IMR-90 (cell line): Measurements from ENCODE around the gene MCF2L. TPM values are rescaled to one million over a fixed set of nuclear protein-coding genes. Genes with fewer than 3 reads are reported as not detected.

Source experiments
- ATAC-seq: fragments of 200-7000 bp; cut with Tn5 transposase; 2 replicates; pipeline ENCODE4 v1.9.1; 2020; ENCODE audit warnings: low read depth, mild to moderate bottlenecking, moderate library complexity
- BruUV-seq: library from RNA; stranded (reverse); fragments of 400-500 nt; replicated peaks from 2 replicates; lab custom pipeline; 2021; lab: Mats Ljungman, UMichigan
- CTCF ChIA-PET: fragments of 300-600 bp; formaldehyde crosslinking; extraction: SDS; loops from one replicate; lab custom pipeline; 2021; ENCODE audit warnings: antibody characterized with exemption; lab: Yijun Ruan, JAX
- POLR2A ChIA-PET: fragments of 300-600 bp; sonication (Branson Sonifier 250); formaldehyde crosslinking; loops from one replicate; lab custom pipeline; 2022; ENCODE audit warnings: antibody characterized with exemption; ENCODE audit not compliant: unreplicated experiment; lab: Charles Lee
- DNase-seq: peaks from one replicate; pipeline ENCODE4 v3.0.0; 2013
- H2AFZ ChIP-seq: replicated peaks from 2 replicates; pipeline ENCODE3; 2013; ENCODE audit warnings: low read length, mild to moderate bottlenecking; ENCODE audit not compliant: poor library complexity
- H2AK5ac ChIP-seq: 2 replicates; pipeline ENCODE4 v1.6.1; 2013; ENCODE audit warnings: low read depth, low read length, inconsistent platforms
- H2AK9ac ChIP-seq: replicated peaks from 2 replicates; pipeline ENCODE3; 2013; ENCODE audit warnings: mild to moderate bottlenecking, low read depth, low read length, moderate library complexity; ENCODE audit not compliant: poor library complexity
- H2BK120ac ChIP-seq: 2 replicates; pipeline ENCODE4 v1.6.1; 2013; ENCODE audit warnings: low read depth, low read length, inconsistent platforms
- H2BK15ac ChIP-seq: 3 replicates; pipeline ENCODE4 v1.6.1; 2013; ENCODE audit warnings: low read depth, low read length, inconsistent platforms
- H2BK20ac ChIP-seq: 2 replicates; pipeline ENCODE4 v1.6.1; 2013; ENCODE audit warnings: low read depth, mild to moderate bottlenecking, inconsistent platforms, low read length, moderate library complexity
- H2BK5ac ChIP-seq: 2 replicates; pipeline ENCODE4 v1.6.1; 2013; ENCODE audit warnings: mild to moderate bottlenecking, low read depth, low read length, inconsistent platforms; ENCODE audit not compliant: poor library complexity, severe bottlenecking
- H3K14ac ChIP-seq: replicated peaks from 2 replicates; pipeline ENCODE4 v1.6.1; 2013; ENCODE audit warnings: low read depth, low read length, inconsistent platforms
- H3K18ac ChIP-seq: 2 replicates; pipeline ENCODE4 v1.6.1; 2013; ENCODE audit warnings: low read depth, low read length, control low read depth
- H3K23ac ChIP-seq: 2 replicates; pipeline ENCODE4 v1.6.1; 2013; ENCODE audit warnings: low read depth, low read length, inconsistent platforms
- H3K27ac ChIP-seq: 2 replicates; pipeline ENCODE4 v1.5.1; 2013; ENCODE audit warnings: mild to moderate bottlenecking, control low read depth, low read length; ENCODE audit not compliant: insufficient read depth
- H3K27me3 ChIP-seq: 2 replicates; pipeline ENCODE4 v1.6.1; 2013; ENCODE audit warnings: low read length; ENCODE audit not compliant: control insufficient read depth, insufficient read depth
- H3K36me3 ChIP-seq: 2 replicates; pipeline ENCODE4 v1.6.1; 2013; ENCODE audit warnings: low read length, mixed read lengths; ENCODE audit not compliant: control insufficient read depth, insufficient read depth
- H3K4ac ChIP-seq: 2 replicates; pipeline ENCODE4 v1.6.1; 2013; ENCODE audit warnings: low read depth, low read length, inconsistent platforms
- H3K4me1 ChIP-seq: 2 replicates; pipeline ENCODE4 v1.6.1; 2013; ENCODE audit warnings: low read length, mixed read lengths; ENCODE audit not compliant: control insufficient read depth, insufficient read depth
- H3K4me2 ChIP-seq: 2 replicates; pipeline ENCODE4 v1.6.1; 2013; ENCODE audit warnings: low read depth, mild to moderate bottlenecking, control low read depth, low read length, moderate library complexity
- H3K4me3 ChIP-seq: 2 replicates; pipeline ENCODE4 v1.5.1; 2013; ENCODE audit warnings: low read depth, mild to moderate bottlenecking, control low read depth, low read length, moderate library complexity; ENCODE audit not compliant: insufficient read depth
- H3K56ac ChIP-seq: 2 replicates; pipeline ENCODE4 v1.6.1; 2013; ENCODE audit warnings: low read length, inconsistent platforms; ENCODE audit not compliant: insufficient read depth; ENCODE audit errors: extremely low read depth
- H3K79me1 ChIP-seq, 2 experiments: 2 replicates each; pipeline ENCODE4 v1.6.1; 2013; ENCODE audit warnings: low read length in 2 of 2, inconsistent platforms in 1 of 2, low read depth in 1 of 2
- H3K9ac ChIP-seq: 2 replicates; pipeline ENCODE4 v1.6.1; 2013; ENCODE audit warnings: low read depth, low read length, control low read depth
- H3K9me1 ChIP-seq: 2 replicates; pipeline ENCODE4 v1.6.1; 2013; ENCODE audit warnings: low read length, inconsistent platforms; ENCODE audit not compliant: insufficient read depth
- H3K9me3 ChIP-seq: 2 replicates; pipeline ENCODE4 v1.6.1; 2013; ENCODE audit warnings: low read length; ENCODE audit not compliant: control insufficient read depth, insufficient read depth
- H4K20me1 ChIP-seq: 2 replicates; pipeline ENCODE4 v1.6.1; 2013; ENCODE audit warnings: low read length, inconsistent platforms; ENCODE audit not compliant: insufficient read depth
- H4K5ac ChIP-seq: 2 replicates; pipeline ENCODE4 v1.6.1; 2013; ENCODE audit warnings: mild to moderate bottlenecking, low read depth, low read length, control low read depth
- H4K8ac ChIP-seq, 2 experiments: 2 replicates each; pipeline ENCODE4 v1.6.1; 2013; ENCODE audit warnings: low read depth in 2 of 2, low read length in 2 of 2, control low read depth in 1 of 2, inconsistent platforms in 1 of 2
- H4K91ac ChIP-seq: 2 replicates; pipeline ENCODE4 v1.6.1; 2013; ENCODE audit warnings: low read depth, low read length, inconsistent platforms; ENCODE audit not compliant: insufficient read depth
- MAFK ChIP-seq: IDR thresholded peaks from 2 replicates; pipeline ENCODE4 v1.6.1; 2012; ENCODE audit warnings: low read depth, low read length, improper control_type of control experiment
- MAZ ChIP-seq: IDR thresholded peaks from 2 replicates; pipeline ENCODE4 v1.6.1; 2012; ENCODE audit warnings: low read depth, mild to moderate bottlenecking, low read length, improper control_type of control experiment, moderate library complexity, borderline replicate concordance
- POLR2A ChIP-seq: IDR thresholded peaks from 2 replicates; pipeline ENCODE4 v1.6.1; 2012; ENCODE audit warnings: mild to moderate bottlenecking, low read depth, low read length
- RAD21 ChIP-seq: IDR thresholded peaks from 2 replicates; pipeline ENCODE4 v1.6.1; 2012; ENCODE audit warnings: low read length, improper control_type of control experiment
- RCOR1 ChIP-seq: IDR thresholded peaks from 2 replicates; pipeline ENCODE4 v1.6.1; 2012; ENCODE audit warnings: mild to moderate bottlenecking, low read length, improper control_type of control experiment; ENCODE audit not compliant: insufficient replicate concordance
- SMC3 ChIP-seq: fragments of 150-350 bp; IDR thresholded peaks from 2 replicates; pipeline ENCODE4 v1.6.1; 2016; ENCODE audit warnings: low read depth, mild to moderate bottlenecking, antibody characterized with exemption, low read length, moderate library complexity
- WGBS, 2 experiments: methylation state at CpG; one replicate each; pipeline versions ENCODE4 v1.1.5 to v1.1.7; 2013; ENCODE audit warnings: missing lambda C conversion rate in 2 of 2; ENCODE audit not compliant: insufficient read length in 1 of 2; ENCODE audit errors: extremely low coverage in 2 of 2; 5-methylcytosine and 5-hydroxymethylcytosine counted together
- dilution Hi-C: fragments of 300-500 bp; cut with HindIII; formaldehyde crosslinking; loops from one replicate; pipeline ENCODE4 v1.14.3; 2018; ENCODE audit warnings: low sequenced_read_pairs; ENCODE audit not compliant: unreplicated experiment
- in situ Hi-C: fragments of 300-500 bp; cut with MboI; formaldehyde crosslinking; loops from 3 replicates; pipeline ENCODE4 v1.14.3; 2019; ENCODE audit warnings: low sequenced_read_pairs, inconsistent platforms, mixed read lengths
- intact Hi-C: fragments of 100-400 bp; cut with micrococcal nuclease; formaldehyde crosslinking; loops from 2 replicates; pipeline ENCODE4 v1.10.0; 2022
- polyA plus RNA-seq, 3 experiments: library from polyadenylated mRNA; depleted of rRNA; stranded (reverse); fragments of >200 nt; gene quantifications; 2 replicates each; pipeline ENCODE4 v1.2.3, GENCODE V29; 2012; ENCODE audit warnings: low replicate concordance in 1 of 3
- total RNA-seq: library from RNA; depleted of rRNA; stranded (reverse); fragments of >200 nt; gene quantifications from 2 replicates; pipeline ENCODE4 v1.2.3, GENCODE V29; 2012
- TF ChIP-seq, protein P1 (sequence below): fragments of 150-350 bp; IDR thresholded peaks from 2 replicates; pipeline ENCODE4 v1.6.1; 2017; ENCODE audit warnings: mild to moderate bottlenecking, antibody characterized with exemption, low read length, low read depth
- TF ChIP-seq, protein P2 (sequence below): fragments of 150-350 bp; IDR thresholded peaks from 2 replicates; pipeline ENCODE4 v1.6.1; 2016; ENCODE audit warnings: low read depth, mild to moderate bottlenecking, low read length, moderate library complexity, borderline replicate concordance
- TF ChIP-seq, protein P3 (sequence below): conservative IDR thresholded peaks from 2 replicates; pipeline ENCODE4 v1.5.1; 2012; ENCODE audit warnings: mild to moderate bottlenecking, low read depth, low read length, improper control_type of control experiment

The MCF2L gene
- total and polyA plus RNA-seq, 2 of the 4 experiments (the other 2 are of a cell fraction): 0.18 TPM; not detected in 1

DNA sequence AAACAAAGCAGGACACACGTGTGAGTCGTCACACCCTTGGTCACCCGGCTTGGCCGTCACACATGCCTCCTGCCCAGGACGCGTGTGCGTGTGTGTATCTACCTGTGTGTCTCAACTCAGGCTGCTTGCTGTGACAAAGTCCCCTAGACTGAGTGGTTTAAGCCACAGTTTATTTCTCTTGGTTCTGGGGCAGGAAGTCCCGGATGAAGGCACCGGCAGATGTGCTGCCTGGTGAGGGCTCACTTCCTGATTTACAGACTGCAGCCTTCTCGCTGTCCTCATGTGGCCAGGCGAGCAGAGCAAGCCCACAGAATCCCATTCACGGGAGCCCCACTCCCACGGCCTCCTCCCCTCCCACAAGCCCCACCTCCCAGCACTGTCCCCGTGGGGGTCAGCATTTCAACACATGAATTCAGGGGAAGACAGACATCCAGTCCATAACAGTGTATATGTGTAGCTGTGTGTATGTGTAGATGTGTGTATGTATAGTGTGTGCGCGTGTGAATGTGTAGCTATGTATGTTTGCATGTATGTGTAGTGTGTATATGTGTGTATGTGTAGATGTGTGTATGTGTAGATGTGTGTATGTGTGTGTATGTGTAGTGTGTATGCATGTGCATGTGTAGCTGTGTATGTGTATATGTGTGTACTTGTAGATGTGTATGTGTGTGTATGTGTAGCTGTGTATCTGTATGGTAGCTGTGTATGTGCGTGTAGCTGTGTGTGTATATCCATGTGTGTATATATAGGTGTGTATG, 51.5 kb downstream of the MCF2L start:
- Histone ChIP-seq H4K91ac (no peak overlapping the region), H3K36me3 (no peaks in the 10 kb centered on the region), H2AK9ac (no peak overlapping the region), H3K56ac (no peak overlapping the region), H3K18ac (no peak overlapping the region), H3K27ac (no peak overlapping the region), H3K4me2 (no peak overlapping the region), H3K4me1 (no peaks in the 10 kb centered on the region), H3K23ac (no peak overlapping the region), H4K8ac (no peak overlapping the region), H2BK5ac (no peak overlapping the region), H3K27me3 (peaks cover 36% of the 10 kb centered on the region; the same call in 1 of the 2 replicates), H4K5ac (no peak overlapping the region), H2AK5ac (no peak overlapping the region), H2BK20ac (no peak overlapping the region), H3K14ac (no peak overlapping the region), H3K4me3 (no peak overlapping the region), H3K79me1 (no peaks in the 10 kb centered on the region), H3K9ac (no peak overlapping the region), H2BK120ac (no peak overlapping the region), H3K9me1 (no peaks in the 10 kb centered on the region), H2AFZ (no peak overlapping the region), H3K4ac (no peak overlapping the region), H4K20me1 (no peaks in the 10 kb centered on the region), H3K9me3 (no peaks in the 10 kb centered on the region), H2BK15ac (no peak overlapping the region)
- WGBS, 2 experiments: 94 to 100% methylated on average over 2 to 8 of the region's 17 CpGs
- intact Hi-C loops (no loop called here), in situ Hi-C loops (no loop called here), dilution Hi-C loops (no loop called here)
- POLR2A ChIA-PET: no interaction called here
- no peak for ATAC-seq
- no peak for DNase-seq
- CTCF ChIA-PET: interaction anchor here (1.5 kb wide), 1 partner anchor 9 kb away, joined by 6 read pairs; no protein-coding TSS in a partner anchor
- no TSS peak for BruUV-seq
- TF ChIP-seq RCOR1: no peak
- TF ChIP-seq POLR2A: no peak
- TF ChIP-seq, protein P1, sequence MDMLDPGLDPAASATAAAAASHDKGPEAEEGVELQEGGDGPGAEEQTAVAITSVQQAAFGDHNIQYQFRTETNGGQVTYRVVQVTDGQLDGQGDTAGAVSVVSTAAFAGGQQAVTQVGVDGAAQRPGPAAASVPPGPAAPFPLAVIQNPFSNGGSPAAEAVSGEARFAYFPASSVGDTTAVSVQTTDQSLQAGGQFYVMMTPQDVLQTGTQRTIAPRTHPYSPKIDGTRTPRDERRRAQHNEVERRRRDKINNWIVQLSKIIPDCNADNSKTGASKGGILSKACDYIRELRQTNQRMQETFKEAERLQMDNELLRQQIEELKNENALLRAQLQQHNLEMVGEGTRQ: no peak
- TF ChIP-seq SMC3: no peak
- TF ChIP-seq MAZ: no peak
- no peak for TF ChIP-seq RAD21
- no peak for TF ChIP-seq MAFK
- TF ChIP-seq, protein P2, sequence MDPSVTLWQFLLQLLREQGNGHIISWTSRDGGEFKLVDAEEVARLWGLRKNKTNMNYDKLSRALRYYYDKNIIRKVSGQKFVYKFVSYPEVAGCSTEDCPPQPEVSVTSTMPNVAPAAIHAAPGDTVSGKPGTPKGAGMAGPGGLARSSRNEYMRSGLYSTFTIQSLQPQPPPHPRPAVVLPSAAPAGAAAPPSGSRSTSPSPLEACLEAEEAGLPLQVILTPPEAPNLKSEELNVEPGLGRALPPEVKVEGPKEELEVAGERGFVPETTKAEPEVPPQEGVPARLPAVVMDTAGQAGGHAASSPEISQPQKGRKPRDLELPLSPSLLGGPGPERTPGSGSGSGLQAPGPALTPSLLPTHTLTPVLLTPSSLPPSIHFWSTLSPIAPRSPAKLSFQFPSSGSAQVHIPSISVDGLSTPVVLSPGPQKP: no peak
- TF ChIP-seq, protein P3, sequence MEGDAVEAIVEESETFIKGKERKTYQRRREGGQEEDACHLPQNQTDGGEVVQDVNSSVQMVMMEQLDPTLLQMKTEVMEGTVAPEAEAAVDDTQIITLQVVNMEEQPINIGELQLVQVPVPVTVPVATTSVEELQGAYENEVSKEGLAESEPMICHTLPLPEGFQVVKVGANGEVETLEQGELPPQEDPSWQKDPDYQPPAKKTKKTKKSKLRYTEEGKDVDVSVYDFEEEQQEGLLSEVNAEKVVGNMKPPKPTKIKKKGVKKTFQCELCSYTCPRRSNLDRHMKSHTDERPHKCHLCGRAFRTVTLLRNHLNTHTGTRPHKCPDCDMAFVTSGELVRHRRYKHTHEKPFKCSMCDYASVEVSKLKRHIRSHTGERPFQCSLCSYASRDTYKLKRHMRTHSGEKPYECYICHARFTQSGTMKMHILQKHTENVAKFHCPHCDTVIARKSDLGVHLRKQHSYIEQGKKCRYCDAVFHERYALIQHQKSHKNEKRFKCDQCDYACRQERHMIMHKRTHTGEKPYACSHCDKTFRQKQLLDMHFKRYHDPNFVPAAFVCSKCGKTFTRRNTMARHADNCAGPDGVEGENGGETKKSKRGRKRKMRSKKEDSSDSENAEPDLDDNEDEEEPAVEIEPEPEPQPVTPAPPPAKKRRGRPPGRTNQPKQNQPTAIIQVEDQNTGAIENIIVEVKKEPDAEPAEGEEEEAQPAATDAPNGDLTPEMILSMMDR: no peak
